Limb (tissue), 2 donors: ENCODE measurements around the gene EMP2.

ENCODE experiments used
- DNase-seq, 2 donors: peaks; one replicate each; pipeline ENCODE4 v3.0.0-alpha.2; 2016; ENCODE audit errors: extremely low spot score in 2 of 2

The EMP2 gene

GRCh38 chr16:10610499-10611184, 30.2 kb upstream of the EMP2 start:
- no peak for DNase-seq

GRCh38 chr16:10609402-10609774, 29.0 kb upstream of the EMP2 start:
- peak in 1 of 2 donors; percentile 53 for DNase-seq

DNA sequence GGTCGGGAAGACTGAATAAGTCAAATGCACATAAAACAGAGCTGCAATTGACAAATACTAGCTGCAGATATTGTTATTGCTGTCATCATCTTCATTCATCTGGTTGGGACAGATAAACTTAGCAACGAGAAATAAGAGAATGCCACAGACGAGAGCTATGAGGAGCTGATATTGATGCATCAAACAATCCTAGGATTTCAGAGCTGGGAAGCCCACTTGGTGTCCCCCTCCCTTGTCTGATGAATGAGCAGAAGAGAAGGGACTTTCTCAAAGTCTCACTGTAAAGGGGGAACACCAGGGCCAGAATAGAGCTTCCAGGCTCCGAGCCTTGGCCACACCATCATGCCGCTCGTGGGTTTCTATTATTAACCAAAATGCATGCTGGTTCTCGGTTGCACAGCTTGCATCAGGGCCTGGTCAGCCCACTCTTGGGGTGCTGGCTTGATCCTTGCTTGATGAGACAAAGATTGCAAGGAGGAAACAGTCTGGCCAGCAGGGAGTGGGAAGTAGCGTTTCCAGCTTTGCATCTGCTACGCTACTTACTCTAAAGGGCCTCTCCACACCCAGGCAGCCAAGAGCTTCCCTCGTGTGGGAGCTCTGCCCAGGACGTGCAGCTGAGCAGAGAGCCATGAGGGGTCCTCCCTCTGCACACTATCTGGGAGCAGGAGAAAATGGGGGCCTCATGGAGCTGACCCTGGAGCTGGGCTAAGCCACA, 28.4 kb upstream of the EMP2 start:
- DNase-seq: peak; percentile 49 to 50

DNA sequence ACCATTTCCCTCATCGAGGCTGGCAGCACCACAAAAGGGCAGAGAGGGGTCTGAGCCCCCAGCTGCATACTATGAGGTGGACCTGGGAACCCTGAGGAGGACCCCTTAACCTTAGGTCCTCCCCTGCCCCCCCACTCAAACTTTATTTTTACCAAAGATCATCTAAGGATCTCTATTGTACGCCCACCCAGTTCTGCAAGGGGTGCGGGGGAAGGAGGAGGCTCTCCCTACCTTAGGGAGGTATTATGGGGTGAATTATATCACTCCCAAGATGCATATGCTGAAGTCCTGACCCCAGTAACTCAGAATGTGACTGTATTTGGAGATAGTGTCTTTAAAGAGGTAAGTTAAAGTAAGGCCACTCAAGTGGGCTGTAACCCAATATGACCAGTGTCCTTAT, 26.8 kb upstream of the EMP2 start:
- no peak for DNase-seq

- DNase-seq: no peak
Measured at GRCh38 chr16:10606607-10607006, 26.2 kb upstream of the EMP2 start.

DNA sequence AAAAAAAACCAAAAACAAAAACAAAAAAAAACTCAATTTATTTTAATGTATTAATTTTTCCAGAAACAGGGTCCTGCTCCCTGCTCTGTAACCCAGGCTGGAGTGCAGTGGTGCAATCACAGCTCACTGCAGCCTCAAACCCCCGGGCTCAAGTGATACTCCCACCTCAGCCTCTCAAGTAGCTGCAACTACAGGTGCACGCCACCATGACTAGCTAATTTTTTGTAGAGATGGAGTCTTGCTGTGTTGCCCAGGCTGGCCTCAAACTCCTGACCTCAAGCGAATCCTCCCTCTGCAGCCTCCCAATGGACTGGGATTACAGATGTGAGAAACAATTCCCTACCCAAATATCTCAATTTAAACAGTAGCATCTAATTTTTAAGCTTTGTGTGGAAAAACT, 25.2 kb upstream of the EMP2 start:
- no peak for DNase-seq

DNA sequence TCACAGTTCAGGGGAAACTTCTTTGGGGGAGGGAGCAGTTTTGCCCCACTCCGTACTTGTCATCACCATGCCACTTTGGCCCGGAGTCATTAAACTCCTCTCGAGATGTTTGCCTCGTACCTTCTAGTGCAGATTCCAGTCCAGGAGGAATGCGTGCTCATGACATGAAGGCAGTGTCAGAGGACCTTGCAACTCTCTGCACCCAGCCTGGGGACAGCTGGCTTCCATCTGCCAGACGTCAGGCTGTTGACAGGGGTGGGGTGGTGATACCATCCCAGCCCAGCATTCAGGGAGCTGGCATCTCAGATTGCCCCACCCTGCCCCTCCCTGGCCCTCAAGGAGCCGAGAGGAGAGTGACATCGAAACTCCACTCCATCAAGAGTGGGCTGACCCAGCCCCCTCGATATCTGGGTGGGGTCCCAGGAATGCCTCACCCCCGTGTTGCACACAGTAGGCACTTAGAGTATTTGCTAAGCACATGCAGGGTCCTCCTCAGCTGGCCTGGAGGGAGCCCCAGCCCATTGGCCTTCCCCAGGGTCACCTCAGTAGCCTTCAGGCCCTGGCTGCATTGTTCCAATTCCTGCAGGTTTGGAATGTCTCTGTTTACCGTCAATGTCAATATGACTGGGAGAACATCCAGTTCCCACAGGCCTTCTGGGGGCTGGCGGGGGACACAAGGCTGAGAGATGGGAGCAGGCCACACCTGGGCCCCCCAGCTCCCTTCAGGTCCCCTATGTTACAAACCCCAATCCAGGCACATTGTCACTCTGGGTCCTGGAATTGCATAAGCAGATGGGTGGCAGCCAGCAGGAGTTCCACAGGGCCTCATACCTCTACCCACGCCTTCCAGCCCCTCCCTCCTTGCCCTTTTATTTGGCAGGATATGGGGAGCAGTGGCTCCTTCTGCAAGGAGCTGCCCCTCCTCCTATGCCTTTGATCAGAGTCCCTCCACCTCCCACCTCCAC, 21.3 kb upstream of the EMP2 start:
- no peak for DNase-seq

DNA sequence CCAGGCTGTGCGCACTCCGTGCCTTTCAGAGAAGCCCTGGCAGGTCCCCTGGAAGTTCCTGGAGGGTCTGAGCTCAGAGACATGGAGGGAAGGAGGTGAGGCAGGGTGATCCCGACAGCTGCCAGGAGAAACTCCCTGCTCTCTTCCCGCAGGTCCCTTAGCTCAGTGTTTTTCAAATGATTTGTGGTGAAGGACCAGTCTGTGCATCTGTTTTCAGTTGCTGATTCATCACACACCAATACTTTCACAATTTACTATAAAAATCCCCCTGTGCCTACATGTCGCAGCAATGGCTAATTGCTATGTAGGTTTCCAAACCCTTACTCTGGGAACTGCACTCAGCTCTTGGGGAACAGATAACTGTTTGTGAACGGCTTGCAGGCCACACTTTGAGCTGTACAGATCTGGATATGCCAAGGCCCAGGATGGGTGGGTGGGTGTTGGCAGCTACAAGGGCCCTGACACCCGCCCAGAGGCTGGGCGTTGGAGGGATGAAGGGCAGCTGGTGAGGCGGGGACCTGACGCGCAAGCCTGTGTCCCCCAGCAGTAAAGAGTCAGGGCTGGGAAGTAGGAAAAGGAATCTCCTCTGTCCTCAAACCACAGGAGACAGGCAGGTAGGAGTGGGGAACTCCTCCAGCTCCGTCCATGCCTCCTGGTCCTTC, 20.5 kb upstream of the EMP2 start:
- no peak for DNase-seq

GRCh38 chr16:10599626-10600025, 19.2 kb upstream of the EMP2 start:
- no peak for DNase-seq

DNA sequence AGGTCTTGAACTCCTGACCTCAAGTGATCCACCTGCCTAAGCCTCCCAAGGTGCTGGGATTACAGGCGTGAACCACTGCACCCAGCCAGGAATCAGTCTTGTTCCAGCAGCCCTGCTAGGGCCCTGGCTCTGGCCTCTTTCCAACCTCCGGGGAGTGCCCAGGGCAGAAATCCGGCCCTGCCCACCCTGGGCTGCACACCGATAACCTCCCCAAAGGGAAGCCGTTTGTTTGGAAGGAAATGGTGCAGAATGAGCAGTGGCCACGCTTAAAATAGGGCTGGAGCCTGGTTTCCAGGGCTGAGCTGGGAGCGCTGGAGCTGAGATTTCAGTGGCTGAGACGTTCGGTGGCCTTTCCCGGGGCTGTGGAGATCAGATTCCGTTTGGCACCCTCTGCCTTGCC, 17.8 kb upstream of the EMP2 start:
- no peak for DNase-seq

DNA sequence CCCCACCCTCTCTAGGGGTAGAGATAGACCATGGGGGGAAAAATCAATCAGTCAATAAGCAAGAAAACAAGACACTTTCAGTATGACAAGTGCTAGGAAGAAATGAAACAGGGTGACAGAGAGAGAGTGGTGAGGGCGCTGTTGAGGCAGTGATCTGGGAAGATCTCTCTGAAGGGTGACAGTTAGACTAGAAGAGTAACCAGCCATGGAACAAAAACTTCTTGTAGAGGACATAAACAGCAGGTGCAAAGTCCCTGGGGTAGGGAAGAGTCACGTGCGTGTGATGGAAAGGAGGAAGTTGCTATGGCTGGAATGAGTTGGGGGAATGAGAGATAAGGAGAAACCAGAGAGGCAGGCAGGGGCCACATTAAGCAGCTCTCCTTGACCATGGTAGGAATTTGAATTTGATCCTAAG, 16.8 kb upstream of the EMP2 start:
- no peak for DNase-seq

GRCh38 chr16:10594312-10594950, 14.0 kb upstream of the EMP2 start:
- DNase-seq: no peak

DNA sequence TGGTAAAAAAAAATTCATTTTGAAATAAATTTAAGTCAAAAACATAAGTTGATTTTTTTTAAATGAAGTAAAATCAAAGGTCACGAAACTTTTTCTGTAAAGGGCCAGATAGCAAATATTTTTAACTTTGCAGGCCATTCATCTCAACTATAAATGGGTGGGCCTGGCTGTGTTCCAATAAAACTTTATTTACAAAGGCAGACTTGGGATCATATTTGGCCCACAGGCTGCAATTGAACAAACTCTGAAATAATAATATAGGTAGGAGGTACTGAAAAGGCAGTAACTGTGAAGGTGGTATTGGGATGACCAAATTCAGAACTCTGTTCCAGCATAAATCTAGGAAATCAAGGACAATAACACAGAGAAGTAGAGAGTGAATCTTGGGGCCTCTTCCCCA, 12.2 kb upstream of the EMP2 start:
- DNase-seq: no peak

- DNase-seq: no peak
Measured at GRCh38 chr16:10590342-10590741, 9.9 kb upstream of the EMP2 start.

DNA sequence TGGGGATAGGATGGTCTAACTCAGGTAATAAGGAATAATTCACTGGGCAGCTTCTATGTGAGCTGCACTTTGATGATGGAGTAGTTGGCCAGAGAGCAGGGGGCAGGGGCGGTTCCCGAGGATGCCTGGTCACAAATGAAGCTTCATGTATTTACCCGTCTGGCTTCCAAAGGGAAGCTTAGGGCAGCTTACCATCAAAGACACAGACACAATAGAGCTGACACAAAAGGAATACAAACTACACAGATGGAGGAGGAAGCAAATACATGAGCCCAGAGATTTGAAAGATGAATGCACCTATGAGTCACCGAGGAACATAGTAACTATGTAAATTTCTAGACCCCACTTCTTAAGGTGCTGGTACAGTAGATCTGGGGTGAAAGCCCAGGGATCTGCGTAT, 8.7 kb upstream of the EMP2 start:
- no peak for DNase-seq

- DNase-seq: no peak
Measured at GRCh38 chr16:10587622-10588021, 7.2 kb upstream of the EMP2 start.

DNA sequence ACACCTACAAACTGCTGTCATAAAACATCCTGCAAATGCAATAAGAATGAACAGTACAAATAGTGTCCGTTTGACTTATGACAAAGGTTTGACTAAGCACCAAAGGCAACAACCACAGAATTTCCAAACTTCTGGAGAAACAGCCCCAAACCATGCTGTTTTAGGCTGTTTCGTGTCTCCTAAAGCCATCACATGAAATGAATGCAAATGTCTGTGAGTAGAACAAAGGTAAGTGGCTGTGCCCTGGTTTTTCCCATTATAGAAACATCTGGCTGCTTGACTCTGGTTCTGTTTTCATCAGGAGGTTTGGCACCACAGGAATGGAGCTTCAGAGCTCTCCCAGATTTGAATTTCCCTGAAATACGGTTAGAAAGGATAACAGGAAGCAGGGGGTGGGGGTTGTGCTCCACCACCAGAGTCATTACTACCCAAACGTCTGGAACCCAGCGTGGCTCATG, 4.6 kb upstream of the EMP2 start:
- no peak for DNase-seq

DNA sequence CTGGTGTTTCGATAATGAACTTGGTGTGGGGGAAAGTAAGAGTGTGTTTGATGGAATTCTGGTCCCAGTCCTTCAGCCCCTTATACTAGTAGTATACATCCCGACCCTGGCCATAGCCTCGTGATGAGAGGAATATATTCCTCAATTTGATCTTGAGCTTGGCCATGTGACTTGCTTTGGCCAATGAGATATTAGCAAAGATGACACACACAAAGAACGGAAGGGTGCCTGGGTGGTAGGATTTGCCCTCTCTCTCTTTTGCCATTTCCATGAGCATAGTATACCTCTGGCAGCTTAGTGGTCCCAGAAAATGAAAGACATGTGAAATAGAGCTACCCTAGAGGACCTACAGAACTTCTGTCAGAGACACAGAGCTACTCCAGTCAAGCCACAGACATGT, 2.9 kb upstream of the EMP2 start:
- DNase-seq: no peak

DNA sequence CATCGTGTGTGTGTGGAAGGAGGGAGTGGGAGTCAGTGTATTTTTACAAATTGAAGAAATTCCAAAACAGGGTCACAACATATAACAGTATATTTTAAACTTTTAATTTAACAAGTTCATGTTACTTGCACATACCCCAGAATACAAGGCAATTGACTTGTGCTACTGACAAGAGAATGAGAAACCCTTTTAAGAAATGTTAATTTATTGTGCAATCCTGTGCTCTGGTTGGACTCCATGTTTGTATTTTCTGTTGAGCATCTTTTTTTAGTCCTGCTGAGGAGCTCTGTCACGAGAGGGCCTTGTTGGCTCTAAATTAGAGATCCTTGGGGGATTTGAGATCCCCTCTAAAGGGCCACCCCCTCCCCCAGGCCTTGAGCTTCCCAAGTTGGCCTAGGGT, 1.1 kb upstream of the EMP2 start:
- no peak for DNase-seq

- no peak for DNase-seq
Measured at GRCh38 chr16:10580883-10581247, 467 bp upstream of the EMP2 start.

- DNase-seq: no peak
Measured at GRCh38 chr16:10579575-10579964, 828 bp downstream of the EMP2 start.
